Mesenchymal stem cell (in vitro differentiated cells and primary cell): ENCODE results near the gene C22orf42.
"Not testable (repeated sequence)": the region's sequence is repeated elsewhere in the genome, so short reads cannot be mapped to it uniquely, and the experiment has no call there.

ENCODE experiments used
- DNase-seq: peaks from one replicate; pipeline ENCODE4 v3.0.0-alpha.2; 2013
- H2AFZ ChIP-seq: one replicate; pipeline ENCODE4 v1.6.1; 2013; ENCODE audit warnings: low read depth, mild to moderate bottlenecking, control low read depth, inconsistent platforms, low read length, moderate library complexity
- H2AK5ac ChIP-seq: 2 replicates; pipeline ENCODE4 v1.6.1; 2013; ENCODE audit warnings: low read length, moderate library complexity, mild to moderate bottlenecking, inconsistent platforms; ENCODE audit not compliant: severe bottlenecking
- H2BK120ac ChIP-seq: one replicate; pipeline ENCODE4 v1.6.1; 2013; ENCODE audit warnings: low read depth, mild to moderate bottlenecking, inconsistent platforms, low read length, moderate library complexity
- H2BK12ac ChIP-seq, 2 experiments: one replicate each; pipeline ENCODE4 v1.6.1; 2013; ENCODE audit warnings: inconsistent platforms in 2 of 2, low read length in 2 of 2, mild to moderate bottlenecking in 2 of 2, moderate library complexity in 2 of 2, control low read depth in 1 of 2
- H2BK15ac ChIP-seq: one replicate; pipeline ENCODE4 v1.6.1; 2013; ENCODE audit warnings: mild to moderate bottlenecking, low read depth, inconsistent platforms; ENCODE audit not compliant: poor library complexity, severe bottlenecking
- H2BK5ac ChIP-seq: 2 replicates; pipeline ENCODE4 v1.6.1; 2013; ENCODE audit warnings: low read depth, mild to moderate bottlenecking, low read length, control low read depth, inconsistent platforms; ENCODE audit not compliant: poor library complexity, severe bottlenecking
- H3K14ac ChIP-seq, 2 experiments: one replicate each; pipeline ENCODE4 v1.6.1; 2013; ENCODE audit warnings: inconsistent platforms in 2 of 2, low read length in 2 of 2, control low read depth in 1 of 2, mild to moderate bottlenecking in 1 of 2, moderate library complexity in 1 of 2
- H3K18ac ChIP-seq, 2 experiments: one replicate each; pipeline ENCODE4 v1.6.1; 2013; ENCODE audit warnings: inconsistent platforms in 2 of 2, low read length in 2 of 2, control low read depth in 1 of 2, low read depth in 1 of 2, mild to moderate bottlenecking in 1 of 2
- H3K23ac ChIP-seq, 2 experiments: one replicate each; pipeline ENCODE4 v1.6.1; 2013; ENCODE audit warnings: inconsistent platforms in 2 of 2, low read length in 2 of 2, mild to moderate bottlenecking in 2 of 2, moderate library complexity in 2 of 2, control low read depth in 1 of 2
- H3K27ac ChIP-seq: 2 replicates; pipeline ENCODE4 v1.5.1; 2013; ENCODE audit warnings: mild to moderate bottlenecking, moderate library complexity, low read length, control low read depth, inconsistent platforms; ENCODE audit not compliant: poor library complexity, severe bottlenecking
- H3K27me3 ChIP-seq, 2 experiments: 2 replicates each; pipeline versions ENCODE4 v1.6.1 to v1.7.0; 2013; ENCODE audit warnings: low read length in 2 of 2, mild to moderate bottlenecking in 2 of 2, moderate library complexity in 2 of 2, control low read depth in 1 of 2, inconsistent platforms in 1 of 2; ENCODE audit not compliant: control insufficient read depth in 1 of 2, insufficient read depth in 1 of 2
- H3K36me3 ChIP-seq, 2 experiments: 2 replicates each; pipeline versions ENCODE4 v1.6.1 to v1.7.0; 2013; ENCODE audit warnings: low read length in 2 of 2, control low read depth in 1 of 2, inconsistent platforms in 1 of 2, low read depth in 1 of 2, mild to moderate bottlenecking in 1 of 2; ENCODE audit not compliant: insufficient read depth in 2 of 2, control insufficient read depth in 1 of 2
- H3K4ac ChIP-seq, 2 experiments: one replicate each; pipeline ENCODE4 v1.6.1; 2013; ENCODE audit warnings: inconsistent platforms in 2 of 2, low read length in 2 of 2, mild to moderate bottlenecking in 2 of 2, moderate library complexity in 2 of 2, control low read depth in 1 of 2, low read depth in 1 of 2
- H3K4me1 ChIP-seq: 2 replicates; pipeline ENCODE4 v1.6.1; 2013; ENCODE audit warnings: low read depth, low read length, control low read depth; ENCODE audit not compliant: control insufficient read depth, insufficient read depth
- H3K4me2 ChIP-seq: 2 replicates; pipeline ENCODE4 v1.6.1; 2013; ENCODE audit warnings: low read length, mild to moderate bottlenecking, inconsistent platforms; ENCODE audit not compliant: poor library complexity, severe bottlenecking
- H3K4me3 ChIP-seq, 2 experiments: 2 replicates each; pipeline versions ENCODE4 v1.5.1 to v1.7.0; 2013; ENCODE audit warnings: low read length in 2 of 2, mild to moderate bottlenecking in 2 of 2, control low read depth in 1 of 2, low read depth in 1 of 2; ENCODE audit not compliant: insufficient read depth in 1 of 2
- H3K79me1 ChIP-seq: replicated peaks from 2 replicates; pipeline ENCODE4 v1.6.1; 2013; ENCODE audit warnings: mild to moderate bottlenecking, control low read depth, low read length, inconsistent platforms; ENCODE audit not compliant: poor library complexity, severe bottlenecking
- H3K9ac ChIP-seq: 2 replicates; pipeline ENCODE4 v1.7.0; 2013; ENCODE audit warnings: mild to moderate bottlenecking, low read length, moderate library complexity
- H3K9me3 ChIP-seq: 2 replicates; pipeline ENCODE4 v1.7.0; 2013; ENCODE audit warnings: mild to moderate bottlenecking, low read length; ENCODE audit not compliant: control insufficient read depth
- H4K8ac ChIP-seq: one replicate; pipeline ENCODE4 v1.6.1; 2013; ENCODE audit warnings: inconsistent platforms, mild to moderate bottlenecking, low read length, moderate library complexity
- H4K91ac ChIP-seq: one replicate; pipeline ENCODE4 v1.6.1; 2013; ENCODE audit warnings: mild to moderate bottlenecking, low read length, inconsistent platforms
- WGBS: methylation state at CpG from one replicate; pipeline ENCODE4 v1.1.7; 2013; ENCODE audit warnings: mixed read lengths; 5-methylcytosine and 5-hydroxymethylcytosine counted together

Gene C22orf42

DNA sequence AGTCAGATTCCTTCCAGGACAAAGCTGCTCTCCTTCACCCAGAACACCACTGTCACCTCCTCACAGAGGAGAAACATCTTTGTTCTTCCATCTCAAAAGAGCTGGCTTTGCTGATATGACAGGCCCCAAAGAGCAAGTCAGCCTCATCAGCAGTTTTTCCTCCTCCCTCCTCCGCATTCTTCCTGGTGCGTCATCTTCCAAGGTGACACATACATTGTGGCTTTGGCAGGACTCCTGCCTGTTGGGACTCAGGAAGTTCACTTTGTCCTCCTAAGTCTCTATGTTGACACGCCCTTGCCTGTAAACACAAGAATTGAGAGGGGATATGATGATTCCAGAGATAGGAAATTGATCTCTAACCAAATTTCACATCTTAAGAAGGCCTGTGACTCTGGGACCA lies 23.1 kb downstream of the C22orf42 start:
- not testable (repeated sequence) for H3K9ac ChIP-seq, H2AFZ ChIP-seq, H3K79me1 ChIP-seq, H2AK5ac ChIP-seq, H2BK12ac ChIP-seq, H4K8ac ChIP-seq, H4K91ac ChIP-seq, H3K14ac ChIP-seq, H3K23ac ChIP-seq, H2BK5ac ChIP-seq, H3K4me2 ChIP-seq, H3K27ac ChIP-seq, DNase-seq, H3K9me3 ChIP-seq, H3K36me3 ChIP-seq, H2BK15ac ChIP-seq, H3K4ac ChIP-seq, H2BK120ac ChIP-seq, H3K4me1 ChIP-seq, H3K4me3 ChIP-seq, H3K18ac ChIP-seq
- 80% methylated on average over 3 of the region's 3 CpGs for WGBS
- peaks cover 0 to 10% of the 10 kb centered on the region in 2 experiments for H3K27me3 ChIP-seq

DNA sequence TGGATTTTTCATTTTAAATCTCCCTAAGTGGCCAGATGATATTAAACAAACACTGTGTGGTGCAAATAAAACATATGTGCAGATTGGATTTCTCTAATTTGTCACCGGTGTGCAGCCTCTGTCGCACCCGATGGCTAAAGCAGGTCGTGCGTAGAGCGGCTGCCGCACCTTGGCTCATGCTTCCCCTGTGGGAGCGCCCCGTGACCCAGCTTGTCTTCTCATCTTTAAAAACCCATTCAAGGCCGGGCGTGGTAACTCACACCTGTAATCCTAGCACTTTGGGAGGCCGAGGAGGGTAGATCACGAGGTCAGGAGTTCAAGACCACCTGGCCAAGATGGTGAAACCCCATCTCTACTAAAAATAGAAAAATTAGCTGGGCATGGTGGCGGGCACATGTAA lies 24.3 kb downstream of the C22orf42 start:
- H3K4me2 ChIP-seq, H2BK120ac ChIP-seq, H3K18ac ChIP-seq, H2BK12ac ChIP-seq, H3K79me1 ChIP-seq, H3K23ac ChIP-seq, DNase-seq, H3K27ac ChIP-seq, H2BK15ac ChIP-seq, H2AFZ ChIP-seq, H3K9ac ChIP-seq, H3K14ac ChIP-seq, H3K36me3 ChIP-seq, H3K9me3 ChIP-seq, H3K4me1 ChIP-seq, H2AK5ac ChIP-seq, H3K4ac ChIP-seq, H4K8ac ChIP-seq, H3K4me3 ChIP-seq, H2BK5ac ChIP-seq, H4K91ac ChIP-seq: not testable (repeated sequence)
- peaks cover 0 to 11% of the 10 kb centered on the region in 2 experiments for H3K27me3 ChIP-seq
- WGBS: 88% methylated on average over 14 of the region's 14 CpGs

DNA sequence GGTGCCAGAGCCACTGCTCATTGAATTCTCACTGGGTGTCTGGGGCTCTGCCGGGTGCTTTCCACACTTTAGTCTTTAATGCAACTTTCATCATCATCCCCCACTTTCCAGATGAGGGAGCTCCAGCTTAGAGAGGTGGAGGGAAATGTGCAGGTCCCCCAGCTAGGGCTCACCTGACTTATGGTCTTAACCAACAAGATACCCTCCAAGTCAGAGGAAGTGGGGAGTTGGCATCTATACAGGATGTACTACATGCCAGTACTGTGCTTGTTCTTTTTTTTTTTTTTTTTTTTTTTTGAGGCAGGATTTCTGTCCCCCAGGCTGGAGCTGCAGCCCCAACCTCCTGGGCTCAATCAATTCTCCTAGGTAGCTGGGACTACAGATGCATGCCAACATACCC lies 26.3 kb downstream of the C22orf42 start:
- H3K4me1 ChIP-seq: no peaks in the 10 kb centered on the region
- H4K8ac ChIP-seq: no peak overlapping the region
- H2BK15ac ChIP-seq: no peak overlapping the region
- H3K27ac ChIP-seq: no peak overlapping the region
- H2BK5ac ChIP-seq: no peak overlapping the region
- H3K4me3 ChIP-seq: no peak overlapping the region
- no peak overlapping the region for H3K4me2 ChIP-seq
- H3K79me1 ChIP-seq: no peaks in the 10 kb centered on the region
- H2AFZ ChIP-seq: no peak overlapping the region
- H3K9ac ChIP-seq: no peak overlapping the region
- peaks cover 0 to 8% of the 10 kb centered on the region in 2 experiments for H3K27me3 ChIP-seq
- no peaks in the 10 kb centered on the region for H3K9me3 ChIP-seq
- no peak overlapping the region for H2BK12ac ChIP-seq
- no peak overlapping the region for H3K4ac ChIP-seq
- DNase-seq: no peak
- no peak overlapping the region for H2AK5ac ChIP-seq
- H4K91ac ChIP-seq: no peak overlapping the region
- no peak overlapping the region for H3K14ac ChIP-seq
- no peak overlapping the region for H3K18ac ChIP-seq
- H3K23ac ChIP-seq: no peak overlapping the region
- no CpG with 5 or more reads among the region's 1 CpG for WGBS
- H3K36me3 ChIP-seq: no peaks in the 10 kb centered on the region
- no peak overlapping the region for H2BK120ac ChIP-seq

DNA sequence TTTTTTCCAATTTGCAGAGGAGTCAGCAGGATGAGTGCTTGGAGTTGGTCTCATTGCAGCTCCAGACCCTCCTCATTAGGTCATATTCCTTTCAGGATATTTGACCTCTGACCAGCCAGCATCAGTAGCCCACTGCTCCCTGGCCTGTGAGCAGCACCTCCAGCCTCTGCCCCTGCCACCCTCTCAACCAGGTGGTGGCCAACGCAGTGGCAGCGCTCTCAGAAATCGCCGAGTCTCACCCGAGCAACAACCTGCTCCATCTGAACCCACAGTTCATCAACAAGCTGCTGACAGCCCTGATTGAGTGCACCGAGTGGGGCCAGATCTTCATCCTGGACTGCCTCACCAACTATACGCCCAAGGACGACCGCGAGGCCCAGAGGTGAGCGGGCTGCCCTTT lies 27.0 kb downstream of the C22orf42 start:
- Histone ChIP-seq H4K91ac (no peak overlapping the region), H3K4me1 (no peaks in the 10 kb centered on the region), H2BK15ac (no peak overlapping the region), H4K8ac (no peak overlapping the region), H2BK5ac (no peak overlapping the region), H2BK12ac (no peak overlapping the region), H3K18ac (no peak overlapping the region), H3K4me3 (no peak overlapping the region), H3K4me2 (no peak overlapping the region), H3K27me3 (peaks cover 0 to 8% of the 10 kb centered on the region in 2 experiments), H3K27ac (no peak overlapping the region), H3K14ac (no peak overlapping the region), H3K4ac (no peak overlapping the region), H2AFZ (no peak overlapping the region), H3K9ac (no peak overlapping the region), H3K23ac (no peak overlapping the region), H3K9me3 (no peaks in the 10 kb centered on the region), H2AK5ac (no peak overlapping the region), H3K36me3 (no peaks in the 10 kb centered on the region), H2BK120ac (no peak overlapping the region), H3K79me1 (no peaks in the 10 kb centered on the region)
- 93% methylated on average over 11 of the region's 11 CpGs for WGBS
- DNase-seq: no peak
